ENCODE measurements around the gene STK26. TPM values are rescaled to one million over a fixed set of nuclear protein-coding genes. Genes with fewer than 3 reads are reported as not detected.
"Not testable (repeated sequence)": the region's sequence is repeated elsewhere in the genome, so short reads cannot be mapped to it uniquely, and the experiment has no call there.

Gene STK26
- polyA plus RNA-seq, 3 donors, result 11.7 to 25.1 (median 22.2) TPM

- intact Hi-C loops (cut with micrococcal nuclease), result no loop called here
- H3K4me1 Mint-ChIP-seq, result peaks cover 14% of the 10 kb centered on the region
- Histone ChIP-seq H3K27me3 (ENCODE audit: control insufficient read depth in 2 of 2, insufficient read depth in 2 of 2, low read length in 2 of 2) (peaks cover 0 to 19% of the 10 kb centered on the region in 2 donors), H3K4me2 (replicated peaks; ENCODE audit: extremely low read depth, low read length, poor library complexity, severe bottlenecking) (no peak overlapping the region), H2AFZ (ENCODE audit: insufficient read depth, low read depth, low read length, poor library complexity, severe bottlenecking) (no peak overlapping the region), H3K4me3 (replicated peaks in 1 of 3; ENCODE audit: low read depth in 2 of 3, low read length in 3 of 3) (no peak overlapping the region), H3K9ac (ENCODE audit: insufficient read depth, low read length, poor library complexity, severe bottlenecking) (no peak overlapping the region), H3K36me3 (replicated peaks in 1 of 2; ENCODE audit: control insufficient read depth in 1 of 2, insufficient read depth in 2 of 2, low read length in 2 of 2) (no peaks in the 10 kb centered on the region), H3K27ac (ENCODE audit: low read depth in 1 of 2, low read length in 2 of 2) (no peak overlapping the region), H3K4me1 (ENCODE audit: control insufficient read depth in 1 of 2, insufficient read depth in 2 of 2, low read length in 2 of 2) (no peaks in the 10 kb centered on the region), H3K9me3 (replicated peaks in 1 of 2; ENCODE audit: control insufficient read depth in 1 of 2, insufficient read depth in 1 of 2, low read length in 2 of 2) (no peaks in the 10 kb centered on the region), H3K79me2 (ENCODE audit: insufficient read depth, low read length) (peaks cover 88% of the 10 kb centered on the region), H4K20me1 (ENCODE audit: insufficient read depth, low read length) (peaks cover 18% of the 10 kb centered on the region)
- TF ChIP-seq CTCF (IDR thresholded peaks at IDR 0.05), result no peak
- H3K9me3 Mint-ChIP-seq, result peaks cover 0 to under 1% (median 0%) of the 10 kb centered on the region in 7 donors
- DNase-seq, result no peak
- peaks cover 0 to 4% of the 10 kb centered on the region in 2 donors for H3K36me3 Mint-ChIP-seq
- no peak overlapping the region for H3K27ac Mint-ChIP-seq
- no peak overlapping the region for H3K4me3 Mint-ChIP-seq
- H3K27me3 Mint-ChIP-seq (ENCODE audit: low read depth in 3 of 3), result peaks cover 0 to 10% (median 0%) of the 10 kb centered on the region in 3 donors
- no CpG with 5 or more reads among the region's 2 CpGs for WGBS (ENCODE audit: insufficient coverage)
Observed at GRCh38 chrX:132046533-132046932, 23.4 kb downstream of the STK26 start.

GRCh38 chrX:132051778-132052177, 28.7 kb downstream of the STK26 start:
- DNase-seq; H3K27ac Mint-ChIP-seq; H3K9me3 Mint-ChIP-seq; H3K27ac ChIP-seq (ENCODE audit: low read depth in 1 of 2, low read length in 2 of 2); H3K4me3 Mint-ChIP-seq; H3K4me1 ChIP-seq (ENCODE audit: control insufficient read depth in 1 of 2, insufficient read depth in 2 of 2, low read length in 2 of 2); H3K4me1 Mint-ChIP-seq; H3K9me3 ChIP-seq (replicated peaks in 1 of 2; ENCODE audit: control insufficient read depth in 1 of 2, insufficient read depth in 1 of 2, low read length in 2 of 2); H3K9ac ChIP-seq (ENCODE audit: insufficient read depth, low read length, poor library complexity, severe bottlenecking); H3K4me2 ChIP-seq (replicated peaks; ENCODE audit: extremely low read depth, low read length, poor library complexity, severe bottlenecking); H2AFZ ChIP-seq (ENCODE audit: insufficient read depth, low read depth, low read length, poor library complexity, severe bottlenecking); intact Hi-C loops (cut with micrococcal nuclease); H3K4me3 ChIP-seq (replicated peaks in 1 of 3; ENCODE audit: low read depth in 2 of 3, low read length in 3 of 3): not testable (repeated sequence)
- peaks cover 3 to 14% of the 10 kb centered on the region in 2 donors for H3K36me3 ChIP-seq (replicated peaks in 1 of 2; ENCODE audit: control insufficient read depth in 1 of 2, insufficient read depth in 2 of 2, low read length in 2 of 2)
- peaks cover 72% of the 10 kb centered on the region for H3K79me2 ChIP-seq (ENCODE audit: insufficient read depth, low read length)
- peaks cover 11 to 12% of the 10 kb centered on the region in 2 donors for H3K36me3 Mint-ChIP-seq
- peaks cover 0 to 14% of the 10 kb centered on the region in 2 donors for H3K27me3 ChIP-seq (ENCODE audit: control insufficient read depth in 2 of 2, insufficient read depth in 2 of 2, low read length in 2 of 2)
- peaks cover 0 to 11% (median 0%) of the 10 kb centered on the region in 3 donors for H3K27me3 Mint-ChIP-seq (ENCODE audit: low read depth in 3 of 3)
- H4K20me1 ChIP-seq (ENCODE audit: insufficient read depth, low read length), result peaks cover 14% of the 10 kb centered on the region

All from CD14-positive monocyte (primary cell).